Stomach (tissue), 9 donors: ENCODE results near the gene ESYT2. TPM values are rescaled to one million over a fixed set of nuclear protein-coding genes. Genes with fewer than 3 reads are reported as not detected.
"Not testable (repeated sequence)": the region's sequence is repeated elsewhere in the genome, so short reads cannot be mapped to it uniquely, and the experiment has no call there.

ENCODE experiments used
- DNase-seq, 2 donors: peaks; one replicate each; pipeline versions ENCODE4 v3.0.0 to v3.0.0-alpha.2; 2013 to 2019
- H3K27ac ChIP-seq, 5 donors: fragments of 200-600 bp in 4 of 5; sonication (generic) in 4 of 5; one replicate each; pipeline ENCODE4 v1.5.1; 2013 to 2019; ENCODE audit warnings: mild to moderate bottlenecking in 1 of 5, moderate library complexity in 1 of 5
- H3K27me3 ChIP-seq, 3 donors: fragments of 200-600 bp; sonication (generic); one replicate each; pipeline ENCODE4 v1.5.1; 2017 to 2019; ENCODE audit warnings: mixed run types in 1 of 3
- H3K36me3 ChIP-seq, 4 donors: fragments of 200-600 bp; sonication (generic); 1 replicate in 3 of 4; 2 replicates in 1 of 4; pipeline ENCODE4 v1.5.1; 2016 to 2019
- H3K4me1 ChIP-seq, 4 donors: fragments of 200-600 bp; sonication (generic); one replicate each; pipeline ENCODE4 v1.5.1; 2016 to 2019
- H3K4me3 ChIP-seq, 4 donors: fragments of 200-600 bp; sonication (generic) in 3 of 4; one replicate each; pipeline ENCODE4 v1.5.1; 2016 to 2019; ENCODE audit warnings: mild to moderate bottlenecking in 1 of 4
- H3K9me3 ChIP-seq, 4 donors: fragments of 200-600 bp; sonication (generic); one replicate each; pipeline ENCODE4 v1.5.1; 2016 to 2019
- CTCF ChIP-seq, 7 experiments: fragments of 450-650 bp in 4 of 7; fragments of 200-600 bp in 3 of 7; sonication (generic) in 3 of 7; IDR thresholded peaks; one replicate each; pipeline ENCODE4 v1.5.1; 2016 to 2019; ENCODE audit warnings: antibody characterized with exemption in 7 of 7, control low read depth in 2 of 7, mild to moderate bottlenecking in 1 of 7
- EP300 ChIP-seq: sonication (generic); formaldehyde crosslinking; IDR thresholded peaks from one replicate; pipeline ENCODE4 v1.6.1; 2017; ENCODE audit warnings: antibody characterized with exemption
- POLR2A ChIP-seq, 4 donors: fragments of 450-650 bp; IDR thresholded peaks; one replicate each; pipeline ENCODE4 v1.6.1; 2016; ENCODE audit warnings: antibody characterized with exemption in 4 of 4, control low read depth in 2 of 4, mild to moderate bottlenecking in 1 of 4, moderate library complexity in 1 of 4
- POLR2AphosphoS5 ChIP-seq, 3 donors: sonication (generic); formaldehyde crosslinking; IDR thresholded peaks; one replicate each; pipeline ENCODE4 v1.6.1; 2016; ENCODE audit warnings: antibody characterized with exemption in 3 of 3
- WGBS, 5 donors: extraction: QIAGEN DNeasy Blood & Tissue Kit in 3 of 5; methylation state at CpG; one replicate each; pipeline versions ENCODE4 v1.1.5 to v1.1.7; 2013 to 2018; 5-methylcytosine and 5-hydroxymethylcytosine counted together
- intact Hi-C: fragments of 100-400 bp; cut with DNase I; formaldehyde crosslinking; loops from one replicate; pipeline ENCODE4 v1.15.1; 2023; ENCODE audit warnings: low total_unique reads
- polyA plus RNA-seq, 3 donors: library from polyadenylated mRNA; stranded (reverse); fragments of 200-250 nt; gene quantifications; one replicate each; pipeline ENCODE4 v1.2.3, GENCODE V29; 2013
- total RNA-seq, 5 donors: library from RNA; depleted of rRNA; stranded (reverse); fragments of >200 nt; gene quantifications; one replicate each; pipeline versions ENCODE4 v1.1.0 to v1.2.3, GENCODE V29; 2014 to 2016
- donor health status: healthy with polysubstance abuse.
- donor health status: Bipolar disorder and iron deficiency.
- donor health status: healthy.

ESYT2 gene
- total and polyA plus RNA-seq, 8 donors = 7.6 to 137 (median 36.9) TPM

- Histone ChIP-seq H3K9me3 (no peaks in the 10 kb centered on the region), H3K27ac (no peak overlapping the region), H3K4me1 (peaks cover 0 to 6% (median 0%) of the 10 kb centered on the region in 4 donors), H3K36me3 (no peaks in the 10 kb centered on the region), H3K27me3 (no peaks in the 10 kb centered on the region), H3K4me3 (no peak overlapping the region)
- 52 to 60% (median 57%) methylated on average over 4 of the region's 4 CpGs for WGBS, 5 donors
- intact Hi-C loops = no loop called here
- TF ChIP-seq EP300 = no peak
- no peak for TF ChIP-seq POLR2AphosphoS5 (IDR thresholded peaks at IDR 0.05)
- TF ChIP-seq POLR2A (IDR thresholded peaks at IDR 0.05) = no peak
- TF ChIP-seq CTCF (IDR thresholded peaks at IDR 0.05) = no peak
- DNase-seq = no peak
Measured at GRCh38 chr7:158843771-158844170, 14.5 kb upstream of the ESYT2 start.

GRCh38 chr7:158842486-158842885 is 13.2 kb upstream of the ESYT2 start:
- no peaks in the 10 kb centered on the region for H3K36me3 ChIP-seq
- H3K4me1 ChIP-seq = peaks cover 0 to 6% (median 0%) of the 10 kb centered on the region in 4 donors
- DNase-seq = no peak
- intact Hi-C loops = no loop called here
- H3K4me3 ChIP-seq = no peak overlapping the region
- no peaks in the 10 kb centered on the region for H3K9me3 ChIP-seq
- TF ChIP-seq CTCF (IDR thresholded peaks at IDR 0.05) (no peak), POLR2AphosphoS5 (IDR thresholded peaks at IDR 0.05) (no peak), POLR2A (IDR thresholded peaks at IDR 0.05) (no peak), EP300 (no peak)
- no peak overlapping the region for H3K27ac ChIP-seq
- H3K27me3 ChIP-seq = no peaks in the 10 kb centered on the region
- WGBS, 5 donors = 81 to 92% (median 85%) methylated on average over 4 of the region's 4 CpGs

- Histone ChIP-seq H3K4me1 (peaks cover 0 to 6% (median 0%) of the 10 kb centered on the region in 4 donors), H3K4me3 (no peak overlapping the region), H3K27ac (no peak overlapping the region), H3K27me3 (no peaks in the 10 kb centered on the region), H3K36me3 (no peaks in the 10 kb centered on the region), H3K9me3 (no peaks in the 10 kb centered on the region)
- DNase-seq = no peak
- intact Hi-C loops = no loop called here
- TF ChIP-seq POLR2AphosphoS5 (IDR thresholded peaks at IDR 0.05) = no peak
- TF ChIP-seq POLR2A (IDR thresholded peaks at IDR 0.05) = no peak
- TF ChIP-seq EP300 = no peak
- no peak for TF ChIP-seq CTCF (IDR thresholded peaks at IDR 0.05)
- 26 to 43% (median 39%) methylated on average over 4 to 8 of the region's 8 CpGs for WGBS, 5 donors
Measured at GRCh38 chr7:158840604-158841003, 11.3 kb upstream of the ESYT2 start.

- WGBS, 5 donors = 79 to 91% (median 83%) methylated on average over 7 to 8 of the region's 8 CpGs
- H3K27ac ChIP-seq, H3K36me3 ChIP-seq, intact Hi-C loops, H3K4me1 ChIP-seq, H3K4me3 ChIP-seq, H3K9me3 ChIP-seq, H3K27me3 ChIP-seq, DNase-seq: not testable (repeated sequence)
Measured at GRCh38 chr7:158839177-158839576, 9.9 kb upstream of the ESYT2 start.

GRCh38 chr7:158837790-158838637 is 8.7 kb upstream of the ESYT2 start:
- no peak overlapping the region for H3K4me3 ChIP-seq
- H3K36me3 ChIP-seq = no peaks in the 10 kb centered on the region
- DNase-seq = no peak
- no peak for TF ChIP-seq POLR2A (IDR thresholded peaks at IDR 0.05)
- no peak for TF ChIP-seq POLR2AphosphoS5 (IDR thresholded peaks at IDR 0.05)
- no peak for TF ChIP-seq EP300
- TF ChIP-seq CTCF (IDR thresholded peaks at IDR 0.05) = no peak
- H3K27me3 ChIP-seq = no peaks in the 10 kb centered on the region
- H3K9me3 ChIP-seq = no peaks in the 10 kb centered on the region
- WGBS, 5 donors = 83 to 89% (median 86%) methylated on average over 8 of the region's 8 CpGs
- no peak overlapping the region for H3K27ac ChIP-seq
- intact Hi-C loops = no loop called here
- H3K4me1 ChIP-seq = peaks cover 0 to 6% (median 0%) of the 10 kb centered on the region in 4 donors
